OCI-LY1 (cell line): ENCODE results near the gene FUBP1.

Source experiments
- CTCF ChIP-seq: fragments of 200-600 bp; sonication (generic), shearing (Covaris generic); IDR thresholded peaks from 2 replicates; pipeline ENCODE4 v1.5.1; 2017; ENCODE audit warnings: mild to moderate bottlenecking, antibody characterized with exemption, low read length, moderate library complexity, mixed read lengths
- EZH2 ChIP-seq: fragments of 200-600 bp; sonication (generic), shearing (Covaris generic); IDR thresholded peaks from 2 replicates; pipeline ENCODE4 v1.8.0; 2017; ENCODE audit warnings: borderline replicate concordance, mixed run types, mild to moderate bottlenecking, antibody characterized with exemption, low read length, moderate library complexity, mixed read lengths

GRCh38 chr1:77945345-77945744 lies 33.5 kb downstream of the FUBP1 start:
- TF ChIP-seq CTCF (no peak), EZH2 (no peak)
